MM.1S (cell line): ENCODE data around the gene BRICD5.

Experiments used
- EZH2 ChIP-seq: fragments of 300-600 bp; sonication (generic); optimal IDR thresholded peaks from 2 replicates; pipeline ENCODE3; 2017; ENCODE audit warnings: low read depth, mild to moderate bottlenecking, antibody characterized with exemption, low read length, mixed read lengths
- EZH2phosphoT487 ChIP-seq: fragments of 300-600 bp; sonication (generic); IDR thresholded peaks from 2 replicates; pipeline ENCODE4 v1.6.1; 2018; ENCODE audit warnings: antibody characterized with exemption, low read length
- TF ChIP-seq, protein P1 (sequence below): fragments of 300-600 bp; sonication (generic); IDR thresholded peaks from 2 replicates; pipeline ENCODE4 v1.5.1; 2016; ENCODE audit warnings: antibody characterized with exemption, low read length, mixed read lengths

- TF ChIP-seq EZH2phosphoT487 (no peak), EZH2 (no peak)
- TF ChIP-seq, protein P1, sequence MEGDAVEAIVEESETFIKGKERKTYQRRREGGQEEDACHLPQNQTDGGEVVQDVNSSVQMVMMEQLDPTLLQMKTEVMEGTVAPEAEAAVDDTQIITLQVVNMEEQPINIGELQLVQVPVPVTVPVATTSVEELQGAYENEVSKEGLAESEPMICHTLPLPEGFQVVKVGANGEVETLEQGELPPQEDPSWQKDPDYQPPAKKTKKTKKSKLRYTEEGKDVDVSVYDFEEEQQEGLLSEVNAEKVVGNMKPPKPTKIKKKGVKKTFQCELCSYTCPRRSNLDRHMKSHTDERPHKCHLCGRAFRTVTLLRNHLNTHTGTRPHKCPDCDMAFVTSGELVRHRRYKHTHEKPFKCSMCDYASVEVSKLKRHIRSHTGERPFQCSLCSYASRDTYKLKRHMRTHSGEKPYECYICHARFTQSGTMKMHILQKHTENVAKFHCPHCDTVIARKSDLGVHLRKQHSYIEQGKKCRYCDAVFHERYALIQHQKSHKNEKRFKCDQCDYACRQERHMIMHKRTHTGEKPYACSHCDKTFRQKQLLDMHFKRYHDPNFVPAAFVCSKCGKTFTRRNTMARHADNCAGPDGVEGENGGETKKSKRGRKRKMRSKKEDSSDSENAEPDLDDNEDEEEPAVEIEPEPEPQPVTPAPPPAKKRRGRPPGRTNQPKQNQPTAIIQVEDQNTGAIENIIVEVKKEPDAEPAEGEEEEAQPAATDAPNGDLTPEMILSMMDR: no peak
Observed at GRCh38 chr16:2206780-2207433, 3.8 kb downstream of the BRICD5 start.
